ENCODE measurements around the gene DUSP3.

DNA sequence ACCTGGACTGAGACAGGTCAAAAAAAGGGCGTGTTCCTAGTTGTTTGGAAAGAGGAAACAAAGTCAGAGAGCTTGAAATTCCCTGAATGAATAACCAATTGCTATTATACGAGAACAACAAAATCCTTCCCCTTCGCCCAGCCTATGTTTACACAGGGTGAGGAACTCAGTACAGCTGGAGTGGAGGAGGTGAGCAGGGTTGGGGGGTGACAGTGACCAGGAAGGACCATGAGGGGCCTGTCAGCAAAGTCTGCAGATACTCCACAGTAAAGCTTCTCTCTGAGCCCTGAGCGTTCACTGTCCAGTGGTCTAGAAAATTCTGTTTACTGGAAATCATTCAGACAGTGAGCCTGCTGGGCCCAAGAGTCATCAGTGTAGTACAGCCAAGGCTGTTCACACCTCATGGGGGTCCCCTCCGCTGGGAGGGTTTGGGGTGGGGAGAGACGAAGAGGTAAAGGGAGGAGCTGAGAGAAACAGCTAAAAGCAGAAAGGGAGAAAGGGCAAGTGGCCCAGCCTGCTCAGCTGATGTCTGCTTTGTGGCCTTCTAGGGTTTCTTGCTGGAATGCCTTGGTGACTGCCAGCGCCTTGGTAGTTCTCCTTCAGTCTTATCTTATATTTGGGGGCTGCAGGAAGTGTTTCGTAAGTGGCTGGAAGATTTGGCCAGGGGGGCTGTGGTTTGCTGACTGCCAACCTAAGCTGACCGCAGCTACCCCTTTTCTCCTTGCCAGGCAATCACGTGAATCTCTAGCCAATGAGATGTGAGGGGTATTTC lies 5.7 kb downstream of the DUSP3 start:
- TF ChIP-seq POLR2A (IDR thresholded peaks at IDR 0.05) = no peak
- no peak for TF ChIP-seq CTCF (IDR thresholded peaks at IDR 0.05)

Data from heart left ventricle (tissue), 13 donors.